Measurements from ENCODE around the gene NBPF14.
"Not testable (repeated sequence)": the region's sequence is repeated elsewhere in the genome, so short reads cannot be mapped to it uniquely, and the experiment has no call there.

GRCh38 chr1:148528591-148528990 lies 67.2 kb downstream of the NBPF14 start:
- TF ChIP-seq, protein P1, sequence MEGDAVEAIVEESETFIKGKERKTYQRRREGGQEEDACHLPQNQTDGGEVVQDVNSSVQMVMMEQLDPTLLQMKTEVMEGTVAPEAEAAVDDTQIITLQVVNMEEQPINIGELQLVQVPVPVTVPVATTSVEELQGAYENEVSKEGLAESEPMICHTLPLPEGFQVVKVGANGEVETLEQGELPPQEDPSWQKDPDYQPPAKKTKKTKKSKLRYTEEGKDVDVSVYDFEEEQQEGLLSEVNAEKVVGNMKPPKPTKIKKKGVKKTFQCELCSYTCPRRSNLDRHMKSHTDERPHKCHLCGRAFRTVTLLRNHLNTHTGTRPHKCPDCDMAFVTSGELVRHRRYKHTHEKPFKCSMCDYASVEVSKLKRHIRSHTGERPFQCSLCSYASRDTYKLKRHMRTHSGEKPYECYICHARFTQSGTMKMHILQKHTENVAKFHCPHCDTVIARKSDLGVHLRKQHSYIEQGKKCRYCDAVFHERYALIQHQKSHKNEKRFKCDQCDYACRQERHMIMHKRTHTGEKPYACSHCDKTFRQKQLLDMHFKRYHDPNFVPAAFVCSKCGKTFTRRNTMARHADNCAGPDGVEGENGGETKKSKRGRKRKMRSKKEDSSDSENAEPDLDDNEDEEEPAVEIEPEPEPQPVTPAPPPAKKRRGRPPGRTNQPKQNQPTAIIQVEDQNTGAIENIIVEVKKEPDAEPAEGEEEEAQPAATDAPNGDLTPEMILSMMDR (IDR thresholded peaks at IDR 0.05; ENCODE audit: low read length) = not testable (repeated sequence)
- TF ChIP-seq EZH2 (IDR thresholded peaks at IDR 0.05; ENCODE audit: borderline replicate concordance, low read length) = not testable (repeated sequence)
